HCT116 (cell line): ENCODE measurements around the gene PCDHGA1. TPM values are rescaled to one million over a fixed set of nuclear protein-coding genes. Genes with fewer than 3 reads are reported as not detected.

Source experiments
- ATAC-seq: fragments of 200-7000 bp; cut with Tn5 transposase; 2 replicates; pipeline ENCODE4 v1.9.1; 2020; ENCODE audit warnings: mild to moderate bottlenecking, moderate library complexity
- BruUV-seq: library from RNA; stranded (reverse); fragments of 400-500 nt; replicated peaks from 2 replicates; lab custom pipeline; 2021; lab: Mats Ljungman, UMichigan
- CTCF ChIA-PET: fragments of 300-600 bp; sonication (Branson Sonifier 250); formaldehyde crosslinking; loops from one replicate; lab custom pipeline; 2021; ENCODE audit warnings: antibody characterized with exemption; lab: Charles Lee
- POLR2A ChIA-PET: fragments of 300-600, 350-600 bp; sonication (Branson Sonifier 250); formaldehyde crosslinking; loops from one replicate; lab custom pipeline; 2021; ENCODE audit warnings: antibody characterized with exemption; lab: Charles Lee
- RAD21 ChIA-PET, 2 experiments: fragments of 300-600 bp; sonication (Branson Sonifier 250); formaldehyde crosslinking; loops; one replicate each; lab custom pipeline; 2023; ENCODE audit warnings: low total read pairs in 2 of 2; ENCODE audit not compliant: uncharacterized antibody in 2 of 2, unreplicated experiment in 2 of 2, low non-redundant PET in 1 of 2; lab: Charles Lee
- DNase-seq: peaks from one replicate; pipeline ENCODE4 v3.0.0-alpha.2; 2010; ENCODE audit warnings: low read depth, low spot score
- H2AFZ ChIP-seq: fragments of 200-600 bp; shearing (Covaris generic), sonication (generic); 2 replicates; pipeline ENCODE4 v1.6.1; 2017; ENCODE audit warnings: low read depth, mixed run types, mixed read lengths, antibody characterized with exemption, low read length; ENCODE audit not compliant: poor library complexity, severe bottlenecking
- H3K27ac ChIP-seq: 2 replicates; pipeline ENCODE4 v1.5.1; 2012; ENCODE audit warnings: low read depth, low read length
- H3K27me3 ChIP-seq: fragments of 200-600 bp; sonication (generic); 2 replicates; pipeline ENCODE4 v1.6.1; 2016; ENCODE audit warnings: mixed run types, low read length, mixed read lengths; ENCODE audit not compliant: insufficient read depth
- H3K36me3 ChIP-seq, 2 experiments: fragments of 200-500 bp in 1 of 2; fragments of 200-600 bp in 1 of 2; sonication (Bioruptor generic) in 1 of 2; sonication (generic) in 1 of 2; 2 replicates each; pipeline versions ENCODE4 v1.5.1 to v1.6.1; 2014 to 2016; ENCODE audit warnings: low read length in 2 of 2, inconsistent platforms in 1 of 2, mixed read lengths in 1 of 2, mixed run types in 1 of 2; ENCODE audit not compliant: insufficient read depth in 2 of 2, control insufficient read depth in 1 of 2
- H3K4me1 ChIP-seq, 2 experiments: fragments of 200-600 bp in 1 of 2; sonication (generic) in 1 of 2; 2 replicates each; pipeline versions ENCODE4 v1.5.1 to v1.6.1; 2012 to 2017; ENCODE audit warnings: low read length in 2 of 2, inconsistent platforms in 1 of 2, mild to moderate bottlenecking in 1 of 2, mixed read lengths in 1 of 2, mixed run types in 1 of 2, moderate library complexity in 1 of 2; ENCODE audit not compliant: insufficient read depth in 2 of 2, control insufficient read depth in 1 of 2
- H3K4me2 ChIP-seq: fragments of 200-600 bp; sonication (generic); 2 replicates; pipeline ENCODE4 v1.6.1; 2017; ENCODE audit warnings: mixed run types, low read length, mixed read lengths
- H3K4me3 ChIP-seq, 2 experiments: fragments of 200-600 bp in 1 of 2; sonication (generic) in 1 of 2; replicated peaks in 1 of 2; 2 replicates each; pipeline ENCODE4 v1.5.1; 2011 to 2016; ENCODE audit warnings: low read length in 2 of 2, control low read depth in 1 of 2, low read depth in 1 of 2, mild to moderate bottlenecking in 1 of 2, mixed read lengths in 1 of 2, mixed run types in 1 of 2
- H3K79me2 ChIP-seq: fragments of 200-600 bp; sonication (generic); 2 replicates; pipeline ENCODE4 v1.6.1; 2017; ENCODE audit warnings: mild to moderate bottlenecking, mixed run types, low read length, moderate library complexity, mixed read lengths; ENCODE audit not compliant: insufficient read depth
- H3K9ac ChIP-seq: fragments of 200-600 bp; sonication (generic); 2 replicates; pipeline ENCODE4 v1.6.1; 2016; ENCODE audit warnings: low read length, mixed read lengths
- H3K9me2 ChIP-seq: fragments of 200-600 bp; sonication (generic), shearing (Covaris generic); 2 replicates; pipeline ENCODE4 v1.6.1; 2017; ENCODE audit warnings: mixed run types, mild to moderate bottlenecking, moderate library complexity; ENCODE audit not compliant: insufficient read depth
- H3K9me3 ChIP-seq, 2 experiments: fragments of 200-500 bp in 1 of 2; fragments of 200-600 bp in 1 of 2; sonication (Bioruptor generic) in 1 of 2; sonication (generic) in 1 of 2; 2 replicates each; pipeline ENCODE4 v1.6.1; 2014 to 2017; ENCODE audit warnings: low read length in 2 of 2, mixed read lengths in 2 of 2, inconsistent platforms in 1 of 2, low read depth in 1 of 2, mild to moderate bottlenecking in 1 of 2, mixed run types in 1 of 2, moderate library complexity in 1 of 2; ENCODE audit not compliant: control insufficient read depth in 1 of 2, insufficient read depth in 1 of 2
- H4K20me1 ChIP-seq: fragments of 200-600 bp; sonication (generic), shearing (Covaris generic); 2 replicates; pipeline ENCODE4 v1.6.1; 2017; ENCODE audit warnings: mixed run types, mild to moderate bottlenecking, moderate library complexity; ENCODE audit not compliant: insufficient read depth
- CBX3 ChIP-seq: IDR thresholded peaks from 2 replicates; pipeline ENCODE4 v1.6.1; 2012; ENCODE audit warnings: low read depth
- CEBPB ChIP-seq: IDR thresholded peaks from 2 replicates; pipeline ENCODE4 v1.6.1; 2012; ENCODE audit warnings: low read depth
- CTCF ChIP-seq, 3 experiments: fragments of 200-600 bp in 1 of 3; sonication (generic) in 1 of 3; IDR thresholded peaks in 2 of 3; conservative IDR thresholded peaks in 1 of 3; 2 replicates each; pipeline ENCODE4 v1.5.1; 2012 to 2017; ENCODE audit warnings: low read depth in 2 of 3, low read length in 2 of 3, antibody characterized with exemption in 1 of 3, borderline replicate concordance in 1 of 3, control low read depth in 1 of 3, mild to moderate bottlenecking in 1 of 3, mixed read lengths in 1 of 3, mixed run types in 1 of 3, moderate library complexity in 1 of 3; ENCODE audit not compliant: insufficient read depth in 1 of 3
- EGR1 ChIP-seq: IDR thresholded peaks from 2 replicates; pipeline ENCODE4 v1.6.1; 2012; ENCODE audit warnings: low read depth
- EZH2 ChIP-seq: fragments of 200-600 bp; sonication (generic); IDR thresholded peaks from 2 replicates; pipeline ENCODE4 v1.6.1; 2017; ENCODE audit warnings: antibody characterized with exemption, mixed run types
- EZH2phosphoT487 ChIP-seq: fragments of 200-600 bp; IDR thresholded peaks from 2 replicates; pipeline ENCODE4 v1.6.1; 2018; ENCODE audit warnings: antibody characterized with exemption, borderline replicate concordance
- POLR2A ChIP-seq: IDR thresholded peaks from 2 replicates; pipeline ENCODE4 v1.7.0; 2011; ENCODE audit warnings: borderline replicate concordance; ENCODE audit not compliant: insufficient read depth, insufficient read length; ENCODE audit errors: extremely low read depth
- POLR2AphosphoS5 ChIP-seq: IDR thresholded peaks from 2 replicates; pipeline ENCODE4 v1.6.1; 2011; ENCODE audit warnings: mild to moderate bottlenecking, low read depth, low read length, moderate library complexity
- RAD21 ChIP-seq: IDR thresholded peaks from 2 replicates; pipeline ENCODE4 v1.6.1; 2012; ENCODE audit warnings: low read depth, mild to moderate bottlenecking
- REST ChIP-seq: IDR thresholded peaks from 2 replicates; pipeline ENCODE4 v1.6.1; 2012; ENCODE audit warnings: low read depth
- SIN3A ChIP-seq: IDR thresholded peaks from 2 replicates; pipeline ENCODE4 v1.6.1; 2012; ENCODE audit warnings: low read depth
- SP1 ChIP-seq: IDR thresholded peaks from 2 replicates; pipeline ENCODE4 v1.6.1; 2012; ENCODE audit warnings: low read depth
- ZFX ChIP-seq: fragments of 450-650 bp; IDR thresholded peaks from 2 replicates; pipeline ENCODE4 v1.6.1; 2017
- ZNF274 ChIP-seq: fragments of 200-500 bp; sonication (Bioruptor generic); IDR thresholded peaks from 2 replicates; pipeline ENCODE4 v1.6.1; 2014; ENCODE audit warnings: mild to moderate bottlenecking, low read depth, low read length, inconsistent platforms
- intact Hi-C: fragments of 100-400 bp; cut with micrococcal nuclease; formaldehyde crosslinking; loops from 2 replicates; pipeline ENCODE4 v1.10.0; 2022
- total RNA-seq: library from RNA; stranded (reverse); gene quantifications from one replicate; pipeline ENCODE4 v1.2.1, GENCODE V29; 2021; ENCODE audit not compliant: unreplicated experiment

PCDHGA1 gene
- total RNA-seq, 1 experiment from 2014 or later = 0.05 TPM

- no peak for TF ChIP-seq EZH2
- TF ChIP-seq RAD21 = no peak
- no peak for TF ChIP-seq ZFX
- no peak for TF ChIP-seq SP1
- no peak for TF ChIP-seq POLR2A
- TF ChIP-seq POLR2AphosphoS5 = no peak
- TF ChIP-seq CTCF (IDR thresholded peaks at IDR 0.05 in 2 of 3, conservative IDR thresholded peaks at IDR 0.05 in 1 of 3; ENCODE audit: borderline replicate concordance in 1 of 3, insufficient read depth in 1 of 3, low read depth in 2 of 3, low read length in 2 of 3) = no peak
- TF ChIP-seq CBX3 = no peak
- TF ChIP-seq EZH2phosphoT487 = no peak
- TF ChIP-seq, all 23 proteins: peak for 0
These were observed 89.0 kb downstream of the PCDHGA1 start (continued) for GRCh38 chr5:141419074-141419880.

GRCh38 chr5:141420855-141421488 lies 90.7 kb downstream of the PCDHGA1 start, which contains the start of gene PCDHGA11:
Gene PCDHGA11 (plus strand): TSS chr5:141421051. CDS start chr5:141421228, 177 bp downstream.
- Histone ChIP-seq H3K79me2 (no peaks in the 10 kb centered on the region), H3K9ac (no peak within 1 kb of the TSS), H3K27me3 (no peaks in the 10 kb centered on the region), H3K36me3 (no peaks in the 10 kb centered on the region), H3K4me3 (no peak within 1 kb of the TSS), H3K27ac (no peak within 1 kb of the TSS), H3K9me2 (no peaks in the 10 kb centered on the region), H4K20me1 (no peaks in the 10 kb centered on the region), H2AFZ (no peak within 1 kb of the TSS), H3K4me2 (no peak within 1 kb of the TSS), H3K9me3 (peaks cover 4 to 22% of the 10 kb centered on the region in 2 experiments; a peak in 2 of 4 replicates), H3K4me1 (no peaks in the 10 kb centered on the region)
- ChIA-PET CTCF (interaction anchor here (0.7 to 1.9 kb wide), 5 partner anchors 8 to 143 kb away, joined by 5 to 11 read pairs (median 6); partner anchors contain the start of gene PCDHGA10), RAD21 (no interaction called here), POLR2A (no interaction called here)
- no TSS peak for BruUV-seq
- DNase-seq (peak; percentile 4), ATAC-seq (no peak)
- no peak for TF ChIP-seq CEBPB
- TF ChIP-seq RAD21 = peak; percentile 59
- TF ChIP-seq EGR1 = no peak
- no peak for TF ChIP-seq REST
- no peak for TF ChIP-seq SIN3A
- no peak for TF ChIP-seq POLR2AphosphoS5
- no peak for TF ChIP-seq ZNF274
- peak; percentile 31 to 48 (median 42); a peak in 3 of 6 replicates for TF ChIP-seq CTCF (IDR thresholded peaks at IDR 0.05 in 2 of 3, conservative IDR thresholded peaks at IDR 0.05 in 1 of 3; ENCODE audit: borderline replicate concordance in 1 of 3, insufficient read depth in 1 of 3, low read depth in 2 of 3, low read length in 2 of 3)
- TF ChIP-seq, all 23 proteins: peak for 2
- intact Hi-C loops = no loop called here
